IPS-15b (cell line): ENCODE measurements around the gene TMTC4.

Experiments used
- H3K27me3 ChIP-seq: one replicate; pipeline ENCODE4 v1.6.1; 2013; ENCODE audit warnings: low read length; ENCODE audit not compliant: control insufficient read depth, insufficient read depth
- H3K36me3 ChIP-seq: one replicate; pipeline ENCODE4 v1.6.1; 2013; ENCODE audit warnings: low read length; ENCODE audit not compliant: control insufficient read depth, insufficient read depth
- H3K4me1 ChIP-seq: one replicate; pipeline ENCODE4 v1.6.1; 2013; ENCODE audit warnings: mild to moderate bottlenecking, low read length; ENCODE audit not compliant: control insufficient read depth, insufficient read depth
- H3K4me3 ChIP-seq: one replicate; pipeline ENCODE4 v1.5.1; 2013; ENCODE audit warnings: low read depth, low read length
- H3K9ac ChIP-seq: one replicate; pipeline ENCODE4 v1.6.1; 2013; ENCODE audit warnings: low read depth, mild to moderate bottlenecking, low read length
- H3K9me3 ChIP-seq: one replicate; pipeline ENCODE4 v1.6.1; 2013; ENCODE audit warnings: mild to moderate bottlenecking, low read length; ENCODE audit not compliant: control insufficient read depth, insufficient read depth

Gene TMTC4

GRCh38 chr13:100566543-100566942, 108.1 kb downstream of the TMTC4 start:
- Histone ChIP-seq H3K27me3 (no peaks in the 10 kb centered on the region), H3K4me1 (no peaks in the 10 kb centered on the region), H3K36me3 (no peaks in the 10 kb centered on the region), H3K9me3 (no peaks in the 10 kb centered on the region), H3K4me3 (no peak overlapping the region), H3K9ac (no peak overlapping the region)

GRCh38 chr13:100565286-100565685, 109.3 kb downstream of the TMTC4 start:
- Histone ChIP-seq H3K4me3 (no peak overlapping the region), H3K9ac (no peak overlapping the region), H3K27me3 (no peaks in the 10 kb centered on the region), H3K36me3 (no peaks in the 10 kb centered on the region), H3K9me3 (no peaks in the 10 kb centered on the region), H3K4me1 (no peaks in the 10 kb centered on the region)

DNA sequence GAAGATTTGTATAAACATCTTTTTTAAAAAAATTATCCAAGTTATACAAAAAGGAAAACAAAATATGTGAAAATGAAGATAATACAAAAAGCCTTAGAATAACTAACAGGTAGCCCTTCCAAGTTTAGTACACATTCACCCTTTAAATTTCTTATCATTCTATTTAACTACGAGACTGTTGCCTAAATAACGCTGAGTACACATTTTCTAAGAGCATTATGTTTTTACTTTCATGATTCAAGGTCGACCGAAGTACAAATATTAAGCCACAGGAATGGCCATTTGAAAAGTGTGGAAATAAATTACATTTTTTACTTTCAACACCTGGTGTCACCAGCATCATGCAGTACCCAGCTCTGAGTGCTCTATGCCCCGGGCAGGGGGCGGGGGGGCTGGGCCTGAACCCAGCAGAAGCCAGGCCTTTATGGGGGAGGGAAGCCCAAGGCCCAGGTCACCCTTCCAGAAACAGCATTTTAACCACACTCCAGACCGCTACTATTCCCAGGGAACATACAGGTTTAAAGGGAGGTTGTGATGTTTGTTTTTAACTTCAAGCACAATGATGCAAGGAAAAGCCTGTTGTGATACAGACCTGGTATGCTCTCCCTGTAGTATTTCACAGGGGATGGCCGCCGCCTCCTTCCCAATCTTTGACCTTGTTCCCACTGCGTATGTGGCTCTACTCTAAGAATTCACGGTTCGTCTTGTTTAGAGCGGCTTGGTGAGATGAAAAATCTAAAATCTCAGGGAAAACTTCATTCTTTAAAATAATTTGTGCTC, 110.0 kb downstream of the TMTC4 start:
- Histone ChIP-seq H3K4me3 (no peak overlapping the region), H3K36me3 (no peaks in the 10 kb centered on the region), H3K9ac (peak overlapping the region; percentile 9), H3K4me1 (no peaks in the 10 kb centered on the region), H3K27me3 (no peaks in the 10 kb centered on the region), H3K9me3 (no peaks in the 10 kb centered on the region)

GRCh38 chr13:100563779-100564178, 110.8 kb downstream of the TMTC4 start:
- no peak overlapping the region for H3K4me3 ChIP-seq
- no peaks in the 10 kb centered on the region for H3K36me3 ChIP-seq
- no peaks in the 10 kb centered on the region for H3K4me1 ChIP-seq
- H3K27me3 ChIP-seq = no peaks in the 10 kb centered on the region
- H3K9ac ChIP-seq = no peak overlapping the region
- H3K9me3 ChIP-seq = no peaks in the 10 kb centered on the region

GRCh38 chr13:100561599-100562204, 112.9 kb downstream of the TMTC4 start:
- Histone ChIP-seq H3K36me3 (no peaks in the 10 kb centered on the region), H3K9ac (no peak overlapping the region), H3K9me3 (no peaks in the 10 kb centered on the region), H3K27me3 (no peaks in the 10 kb centered on the region), H3K4me3 (no peak overlapping the region), H3K4me1 (no peaks in the 10 kb centered on the region)

DNA sequence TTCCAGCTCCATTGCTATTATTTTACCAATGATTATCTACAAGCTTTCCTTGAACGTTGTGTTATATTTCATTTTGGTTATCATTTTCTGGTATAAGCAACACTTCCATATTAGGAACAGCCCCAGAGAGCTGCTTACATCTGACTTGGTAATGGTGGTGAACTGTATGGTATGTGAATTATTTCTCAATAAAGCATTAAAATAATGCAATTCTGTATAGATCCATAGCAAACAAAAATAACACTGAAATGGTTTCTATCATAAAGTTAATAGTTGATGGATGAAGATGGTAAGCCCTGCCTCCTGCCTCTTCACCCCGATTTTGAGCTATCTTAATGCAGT, 113.5 kb downstream of the TMTC4 start:
- Histone ChIP-seq H3K9ac (no peak overlapping the region), H3K36me3 (no peaks in the 10 kb centered on the region), H3K4me3 (no peak overlapping the region)

DNA sequence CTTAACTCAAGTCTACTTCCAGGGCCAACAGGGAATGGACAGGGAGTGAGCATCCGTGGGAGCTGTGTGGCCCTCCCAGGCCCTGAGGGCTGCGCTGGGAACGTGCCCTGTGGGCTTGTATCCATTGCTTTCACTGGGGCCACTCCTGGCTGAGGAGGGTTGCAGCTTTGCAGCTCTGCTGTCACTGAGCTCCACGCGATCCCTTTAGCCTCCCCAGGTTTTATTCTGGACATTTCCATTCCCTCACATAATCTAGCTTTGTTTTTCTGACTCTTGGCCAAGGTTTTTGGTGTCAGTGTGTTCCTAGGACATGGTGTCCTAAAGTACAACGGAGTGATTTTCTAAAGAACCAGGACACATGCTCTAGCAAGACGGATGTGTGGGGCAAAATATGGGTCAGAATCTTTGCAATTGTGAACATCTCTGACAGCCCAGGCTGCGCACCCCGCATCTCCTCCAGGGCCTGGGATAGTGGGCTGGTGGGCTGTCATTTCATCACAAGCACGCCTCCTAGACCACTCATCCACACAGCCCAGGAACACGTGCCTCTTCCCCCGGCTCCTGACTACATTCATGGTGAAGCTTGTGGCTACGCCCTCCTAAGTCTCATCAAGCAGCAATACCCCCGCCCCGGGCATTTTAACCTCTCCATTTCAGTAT, 114.0 kb downstream of the TMTC4 start:
- H3K9ac ChIP-seq = no peak overlapping the region
- H3K4me3 ChIP-seq = no peak overlapping the region
- H3K36me3 ChIP-seq = no peaks in the 10 kb centered on the region
- H3K9me3 ChIP-seq = no peaks in the 10 kb centered on the region
- no peaks in the 10 kb centered on the region for H3K27me3 ChIP-seq
- no peaks in the 10 kb centered on the region for H3K4me1 ChIP-seq

More for the DNA sequence above, 113.5 kb downstream of the TMTC4 start:
- H3K4me1 ChIP-seq = no peaks in the 10 kb centered on the region
- H3K9me3 ChIP-seq = no peaks in the 10 kb centered on the region
- no peaks in the 10 kb centered on the region for H3K27me3 ChIP-seq

DNA sequence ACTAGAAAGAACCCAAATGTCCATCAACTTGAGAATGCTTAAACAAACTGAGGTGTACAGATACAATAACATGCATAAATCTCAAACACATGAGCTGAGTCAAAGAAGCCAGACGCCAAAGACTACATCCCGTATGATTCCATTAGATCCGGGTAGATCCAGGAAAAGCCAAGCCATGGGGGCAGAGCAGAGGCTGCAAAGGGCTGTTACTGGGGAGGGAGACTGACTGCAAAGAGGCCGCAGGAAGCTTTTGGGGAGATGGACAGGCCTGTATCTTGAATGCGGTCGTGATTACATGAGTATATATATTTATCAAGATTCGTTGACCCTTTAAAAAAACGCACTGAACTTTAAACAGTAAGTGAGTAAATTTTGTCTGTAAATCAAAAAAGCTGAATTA, 114.7 kb downstream of the TMTC4 start:
- H3K4me1 ChIP-seq = no peaks in the 10 kb centered on the region
- no peaks in the 10 kb centered on the region for H3K27me3 ChIP-seq
- H3K36me3 ChIP-seq = no peaks in the 10 kb centered on the region
- no peak overlapping the region for H3K9ac ChIP-seq
- no peaks in the 10 kb centered on the region for H3K9me3 ChIP-seq
- no peak overlapping the region for H3K4me3 ChIP-seq
